Smooth muscle cell of the brain vasculature (primary cell): ENCODE measurements around the gene SETD5.
A peak's percentile ranks its signal among the peaks of the same experiment; 100 is the strongest.

Experiments used
- DNase-seq: peaks from one replicate; pipeline ENCODE4 v3.0.0-alpha.2; 2012; ENCODE audit warnings: low read depth, low spot score

The SETD5 gene

DNA sequence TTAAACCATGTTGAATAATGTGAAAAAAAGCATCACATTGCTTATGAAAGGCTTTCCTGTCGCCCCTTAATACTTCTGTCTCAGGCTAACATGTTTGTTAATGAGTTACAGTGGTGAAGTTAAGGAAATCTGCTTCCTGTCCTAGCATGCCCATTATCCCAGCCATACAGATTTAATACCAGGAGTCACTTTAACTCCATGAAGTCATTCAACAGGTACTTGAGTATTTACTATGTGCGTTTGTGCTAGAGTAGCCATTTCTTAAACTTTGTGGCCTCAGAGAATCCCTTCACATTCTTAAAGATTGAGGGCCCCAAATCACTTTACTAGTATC lies 10.1 kb upstream of the SETD5 start:
- no peak for DNase-seq

DNA sequence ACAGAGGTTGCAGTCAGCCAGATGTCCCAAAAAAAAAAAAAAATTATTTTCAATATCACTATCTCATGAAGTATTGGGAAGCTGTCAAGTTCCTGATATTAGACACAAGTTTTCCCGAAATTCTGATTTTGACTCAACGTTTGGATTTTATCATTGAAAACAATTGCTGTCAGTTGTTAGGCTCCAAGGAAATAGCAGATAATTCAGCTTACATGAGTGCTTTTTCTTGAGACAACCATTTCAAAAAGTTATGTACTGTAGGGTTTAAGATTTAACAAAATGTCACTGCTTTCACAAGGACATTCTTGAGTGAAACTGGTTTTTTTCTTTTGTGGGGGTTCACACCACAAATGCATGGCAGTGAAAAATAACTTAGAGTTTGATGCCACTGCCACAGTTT lies 9.3 kb upstream of the SETD5 start:
- no peak for DNase-seq

DNA sequence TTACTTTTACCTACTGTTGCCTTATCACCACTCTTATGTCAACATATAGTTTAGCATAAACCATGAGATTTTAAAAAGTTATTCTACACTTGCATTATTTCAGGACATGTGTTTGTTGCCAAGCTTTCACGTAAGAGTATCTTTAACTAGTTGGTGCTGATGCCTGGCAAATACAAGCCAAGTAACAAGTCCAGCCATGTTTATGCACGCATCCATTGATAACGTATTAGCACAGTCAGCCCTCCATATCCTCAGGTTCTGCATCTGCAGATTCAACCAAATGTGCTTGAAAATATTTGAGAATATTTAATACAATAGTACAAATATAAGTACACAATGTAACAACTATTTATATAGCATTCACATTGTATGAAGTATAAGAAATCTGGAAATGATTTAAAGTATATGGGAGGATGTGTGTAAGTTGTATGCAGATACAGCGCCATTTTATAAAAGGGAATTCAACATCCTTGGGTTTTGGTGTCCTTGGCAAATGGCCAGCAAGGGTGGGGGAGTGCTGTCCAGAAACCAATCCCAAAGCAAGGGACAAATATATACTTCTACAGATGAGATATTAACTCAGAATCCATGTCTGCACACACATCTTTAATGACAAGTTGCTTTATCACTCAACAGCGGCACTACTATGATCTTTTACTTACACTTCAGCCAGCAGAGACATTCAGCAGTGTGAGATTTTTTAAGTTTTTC lies 8.7 kb upstream of the SETD5 start:
- no peak for DNase-seq

DNA sequence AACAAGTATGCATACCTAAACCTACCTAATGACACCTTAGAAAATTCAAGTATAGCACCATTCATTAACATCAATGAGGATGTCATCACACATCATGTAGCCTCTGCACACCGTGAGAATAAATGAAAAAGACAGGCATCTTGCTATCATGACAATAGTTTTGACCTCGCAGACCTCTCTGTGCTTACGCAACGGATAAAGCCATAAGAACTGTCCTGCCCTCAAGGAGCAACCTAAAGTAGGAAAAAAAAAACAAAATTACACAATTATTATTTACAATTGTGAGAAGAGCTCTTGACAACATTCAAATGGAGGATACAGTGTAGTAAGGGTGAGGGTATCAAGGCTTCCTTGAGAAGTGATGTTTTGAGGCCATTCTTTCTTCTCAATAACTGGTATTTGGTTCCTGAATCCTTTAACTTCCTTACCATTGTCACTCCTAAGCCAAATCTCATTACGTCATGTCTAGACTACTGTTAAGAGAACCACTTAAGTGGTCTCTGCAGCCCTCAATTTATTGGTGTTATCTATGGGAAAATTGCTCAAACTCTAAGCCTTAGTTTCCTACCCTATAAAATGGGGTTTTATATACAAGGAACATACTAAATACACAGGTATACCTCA lies 7.0 kb upstream of the SETD5 start:
- DNase-seq: no peak

DNA sequence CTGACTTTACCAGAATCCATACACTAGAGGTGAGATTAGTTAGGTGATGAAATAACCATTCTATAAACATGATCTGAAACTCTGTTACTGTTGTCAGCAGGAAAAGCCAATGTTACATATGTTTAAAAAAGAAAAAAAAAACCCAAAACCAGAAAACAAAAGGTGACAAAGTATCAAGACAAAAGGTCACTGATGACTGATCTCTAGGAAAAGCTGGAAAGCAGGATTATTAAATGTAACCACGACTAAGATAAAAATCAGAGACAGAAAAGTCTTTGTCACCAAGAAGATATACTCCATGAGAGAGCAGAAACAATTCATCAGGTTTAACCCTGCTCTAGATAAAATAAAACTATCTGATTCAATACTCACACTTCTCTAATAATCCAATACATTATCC lies 5.4 kb upstream of the SETD5 start:
- DNase-seq: no peak

DNA sequence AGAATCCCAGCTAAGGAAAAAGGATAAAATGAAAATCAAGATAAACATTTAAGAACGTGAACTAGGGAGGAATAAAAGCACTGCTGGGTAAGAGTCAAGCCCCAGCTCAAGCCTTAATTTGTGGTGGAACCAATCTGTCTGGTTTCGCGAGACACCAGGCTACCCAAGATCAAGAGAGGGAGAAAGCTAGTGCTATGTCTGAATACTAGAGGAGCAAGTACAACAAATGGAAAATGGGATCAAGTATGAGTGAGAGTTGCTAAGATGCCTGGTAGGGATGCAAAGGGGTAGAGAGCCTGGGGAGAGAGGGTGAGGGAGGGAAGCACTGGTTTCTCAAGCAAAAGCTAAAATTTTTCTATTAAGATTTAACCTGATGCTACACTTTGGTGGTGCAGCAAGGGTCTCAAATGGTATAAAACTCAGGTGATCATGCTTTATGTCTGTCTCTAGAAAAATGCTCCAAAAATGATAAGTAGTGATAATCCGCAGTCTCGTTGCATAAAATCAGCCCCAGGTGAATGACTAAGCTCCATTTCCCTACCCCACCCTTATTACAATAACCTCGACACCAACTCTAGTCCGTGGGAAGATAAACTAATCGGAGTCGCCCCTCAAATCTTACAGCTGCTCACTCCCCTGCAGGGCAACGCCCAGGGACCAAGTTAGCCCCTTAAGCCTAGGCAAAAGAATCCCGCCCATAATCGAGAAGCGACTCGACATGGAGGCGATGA lies 1.7 kb upstream of the SETD5 start:
- DNase-seq: no peak

DNA sequence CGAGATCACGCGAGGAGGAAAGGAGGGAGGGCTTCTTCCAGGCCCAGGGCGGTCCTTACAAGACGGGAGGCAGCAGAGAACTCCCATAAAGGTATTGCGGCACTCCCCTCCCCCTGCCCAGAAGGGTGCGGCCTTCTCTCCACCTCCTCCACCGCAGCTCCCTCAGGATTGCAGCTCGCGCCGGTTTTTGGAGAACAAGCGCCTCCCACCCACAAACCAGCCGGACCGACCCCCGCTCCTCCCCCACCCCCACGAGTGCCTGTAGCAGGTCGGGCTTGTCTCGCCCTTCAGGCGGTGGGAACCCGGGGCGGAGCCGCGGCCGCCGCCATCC lies 1.1 kb upstream of the SETD5 start:
- peak; percentile 89 for DNase-seq

DNA sequence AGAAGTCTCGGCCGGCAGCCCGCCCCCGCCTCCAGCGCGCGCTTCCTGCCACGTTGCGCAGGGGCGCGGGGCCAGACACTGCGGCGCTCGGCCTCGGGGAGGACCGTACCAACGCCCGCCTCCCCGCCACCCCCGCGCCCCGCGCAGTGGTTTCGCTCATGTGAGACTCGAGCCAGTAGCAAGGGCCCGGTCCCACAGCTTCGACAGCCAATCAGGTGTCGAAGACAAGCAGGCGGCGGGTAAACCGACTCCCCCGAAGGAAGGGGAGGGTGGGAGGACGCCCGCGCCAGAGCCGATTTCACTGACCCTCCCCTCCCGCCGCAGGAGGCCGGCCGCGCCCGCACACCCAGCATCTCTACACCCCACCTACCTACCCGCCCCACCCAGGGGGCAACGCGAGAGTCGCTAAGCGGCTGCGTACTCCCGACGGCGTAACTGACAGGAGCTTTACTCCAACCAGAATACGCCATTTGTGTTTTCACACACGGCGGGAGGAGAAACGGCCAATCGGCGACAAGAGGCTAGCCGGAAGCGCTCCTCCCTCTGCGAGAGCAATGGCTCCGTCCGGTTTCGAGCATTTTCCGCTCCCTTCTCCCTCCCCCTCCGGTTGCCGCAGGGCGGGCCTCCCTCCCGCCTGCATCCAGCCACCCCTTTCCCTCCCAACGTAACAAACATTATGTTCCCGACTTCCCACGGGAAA lies 633 bp upstream of the SETD5 start:
- peak; percentile 100 for DNase-seq

DNA sequence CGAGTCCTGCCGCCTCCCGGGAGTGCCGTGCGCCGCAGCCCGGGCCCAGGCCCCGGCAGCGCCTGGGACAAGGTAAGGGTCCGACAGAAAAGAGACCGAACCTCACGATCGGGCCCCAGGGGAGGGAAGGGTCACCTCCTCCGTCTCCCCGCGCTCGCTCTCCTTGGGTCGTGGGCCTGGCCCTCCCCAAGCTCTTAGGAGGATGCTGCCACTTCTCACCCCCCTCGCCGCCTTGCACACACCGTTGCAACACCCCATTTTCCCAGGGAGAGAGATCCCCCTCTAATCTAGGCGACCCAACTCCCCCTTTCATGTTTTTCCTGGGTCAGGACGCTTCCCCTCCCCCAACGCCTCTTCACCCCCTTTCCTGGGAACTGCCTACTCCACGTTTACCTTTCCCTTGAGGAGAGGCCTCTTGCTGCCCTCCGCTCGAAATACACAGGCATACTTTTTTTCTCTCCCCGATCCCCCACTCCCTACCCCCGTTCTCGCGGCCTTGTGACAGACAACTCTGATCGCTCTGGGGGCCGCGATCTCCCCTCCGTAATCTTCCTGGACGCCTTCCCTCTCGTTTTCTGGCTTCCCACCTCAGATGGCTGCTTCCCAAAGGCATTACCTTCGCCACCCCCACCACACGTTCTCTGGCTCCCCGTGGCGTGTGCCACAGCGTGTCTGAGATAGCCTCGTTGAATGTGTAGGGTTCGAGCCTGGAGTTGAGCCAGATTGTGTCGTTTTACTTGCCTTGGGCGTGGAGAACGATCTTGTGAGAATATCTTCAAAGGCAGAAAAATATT lies 688 bp downstream of the SETD5 start:
- DNase-seq: no peak

DNA sequence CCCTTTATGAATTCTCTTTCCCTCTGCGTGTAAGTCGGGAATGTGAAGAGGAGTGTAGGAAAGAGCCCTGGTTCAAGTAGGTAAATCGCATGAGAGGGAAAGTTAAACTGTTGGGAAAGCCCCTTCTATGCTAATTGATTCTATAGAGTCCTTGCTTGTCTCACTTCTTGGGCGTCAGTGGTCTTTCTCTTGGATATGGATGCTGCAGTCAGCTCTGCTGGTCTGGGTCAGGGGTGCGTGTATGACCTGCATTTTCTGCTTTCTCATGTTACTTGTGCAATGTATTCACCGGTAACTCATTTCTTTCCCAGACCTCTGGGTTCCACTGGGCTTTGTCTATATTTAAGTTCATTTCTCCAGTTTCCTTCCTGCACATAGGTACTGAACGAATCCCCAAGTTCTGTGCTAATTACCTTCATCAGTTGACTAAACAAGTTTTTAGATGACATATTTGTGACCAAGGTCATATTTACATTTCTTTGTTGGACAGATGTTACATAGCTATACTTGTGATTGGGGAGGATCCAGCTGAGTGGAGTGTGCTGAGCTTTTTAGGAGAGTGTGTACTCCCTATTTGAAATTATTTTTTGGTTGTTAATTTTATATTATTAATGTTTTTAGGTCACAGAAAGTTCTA lies 1.4 kb downstream of the SETD5 start:
- DNase-seq: no peak

DNA sequence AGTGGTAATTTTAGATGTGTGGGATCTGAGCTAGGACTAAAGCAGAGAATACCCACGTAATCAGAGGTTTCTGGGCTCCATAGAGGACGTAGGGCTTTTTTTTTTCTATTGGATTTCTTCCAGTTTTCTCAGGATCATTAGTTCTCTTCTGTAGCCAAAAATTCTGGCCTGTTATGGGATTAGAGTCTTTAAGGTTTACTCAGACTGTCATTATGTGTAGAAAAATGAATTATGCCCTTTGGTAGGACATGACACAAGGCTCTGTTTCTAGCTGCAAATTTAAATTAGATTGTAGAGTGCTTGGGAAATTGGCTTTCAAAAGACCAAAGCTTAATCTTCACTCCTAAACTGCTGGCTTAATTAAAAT lies 1.9 kb downstream of the SETD5 start:
- DNase-seq: no peak

DNA sequence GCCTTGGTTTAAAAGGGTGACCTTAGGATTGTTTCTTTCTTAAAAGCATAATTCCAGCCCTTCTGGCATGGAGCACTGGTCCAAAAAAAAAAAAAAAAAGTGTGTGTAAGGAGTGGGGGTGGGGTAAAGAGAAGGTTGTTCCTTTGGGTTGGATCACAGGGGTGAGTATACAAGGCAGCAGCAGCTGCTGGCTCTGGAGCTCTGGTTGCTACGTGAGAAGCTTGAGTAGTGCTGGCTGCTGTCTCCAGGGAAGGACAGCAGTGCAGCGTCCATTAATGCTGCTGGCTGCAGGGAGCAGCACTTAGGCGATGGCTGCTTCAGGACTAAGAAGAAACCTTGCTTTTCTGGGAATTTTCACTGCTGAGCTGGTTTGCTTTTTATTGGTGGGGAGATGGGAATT lies 2.3 kb downstream of the SETD5 start:
- DNase-seq: peak; percentile 82

DNA sequence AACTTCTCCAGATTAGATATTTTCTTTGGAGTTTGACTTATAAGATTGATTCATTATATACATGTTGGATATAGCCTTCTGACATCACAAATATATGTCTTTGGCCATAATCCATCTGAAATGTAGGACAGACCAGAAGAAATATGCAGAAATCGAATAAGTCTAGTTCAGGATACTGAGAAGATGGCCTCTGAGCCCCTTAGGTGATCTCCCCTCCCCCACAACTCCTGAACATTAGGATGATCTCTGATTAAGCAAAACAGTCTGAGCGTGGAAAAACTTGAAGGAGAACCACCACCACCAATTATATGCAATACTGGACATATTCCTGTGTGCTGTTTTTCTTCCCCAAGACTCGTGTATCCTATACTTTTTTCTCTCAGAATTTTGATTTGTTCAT lies 3.2 kb downstream of the SETD5 start:
- DNase-seq: no peak

DNA sequence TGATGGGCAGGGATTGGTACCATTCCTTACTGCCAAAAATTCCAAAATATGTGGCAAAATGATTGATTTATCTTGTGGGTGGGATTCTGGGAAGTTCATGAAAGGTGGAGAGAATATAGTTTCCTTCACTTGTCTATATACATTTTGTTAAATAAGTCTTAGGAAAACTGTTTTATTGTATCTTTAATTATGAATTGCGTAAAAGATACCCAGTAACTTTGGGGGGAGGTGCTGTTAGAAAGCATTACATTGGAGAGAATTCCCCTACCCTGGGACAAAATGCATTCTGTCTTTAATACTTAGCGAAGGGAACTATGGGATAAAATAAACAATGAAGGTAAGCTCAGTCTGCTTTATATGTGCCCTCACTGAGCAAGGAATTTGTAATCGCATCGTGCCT lies 4.6 kb downstream of the SETD5 start:
- no peak for DNase-seq

DNA sequence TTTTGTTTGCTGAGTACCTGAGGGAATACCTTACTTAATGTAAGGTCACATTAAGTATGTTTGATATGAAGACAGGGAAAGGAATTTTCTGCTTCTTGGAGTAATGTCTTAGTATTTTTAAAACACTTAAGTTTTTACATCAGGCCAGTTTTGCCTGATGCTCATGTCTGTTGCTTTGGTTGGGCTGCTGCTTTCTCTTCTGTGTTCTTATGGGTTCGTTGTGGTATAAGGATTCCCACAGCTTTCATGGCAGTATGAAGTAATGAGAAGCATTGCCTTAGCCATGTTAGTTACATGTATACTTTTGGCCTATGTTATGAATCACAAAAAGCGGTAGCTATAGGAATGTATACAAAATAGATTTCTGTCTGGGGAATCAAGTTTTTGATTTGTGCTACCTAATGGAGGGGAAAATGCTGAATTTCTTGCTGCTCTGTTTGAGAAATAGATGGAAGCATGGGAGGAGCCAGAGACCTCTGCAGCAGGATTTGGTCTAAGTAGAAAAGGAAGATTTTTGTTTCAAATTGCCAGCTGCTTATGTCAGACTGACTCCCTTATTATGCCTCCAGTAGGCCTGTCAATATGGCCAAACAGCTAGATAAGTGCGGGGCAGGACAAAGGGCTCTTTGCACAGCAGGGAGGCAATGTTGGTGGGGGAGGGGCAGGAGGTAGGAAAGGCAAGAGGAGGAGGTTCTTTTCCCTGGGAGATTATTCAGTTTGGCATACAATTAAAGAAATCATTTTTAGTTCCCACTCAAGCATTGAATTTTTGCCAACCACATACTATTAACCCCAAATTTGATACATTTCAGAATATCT lies 5.2 kb downstream of the SETD5 start:
- DNase-seq: no peak

DNA sequence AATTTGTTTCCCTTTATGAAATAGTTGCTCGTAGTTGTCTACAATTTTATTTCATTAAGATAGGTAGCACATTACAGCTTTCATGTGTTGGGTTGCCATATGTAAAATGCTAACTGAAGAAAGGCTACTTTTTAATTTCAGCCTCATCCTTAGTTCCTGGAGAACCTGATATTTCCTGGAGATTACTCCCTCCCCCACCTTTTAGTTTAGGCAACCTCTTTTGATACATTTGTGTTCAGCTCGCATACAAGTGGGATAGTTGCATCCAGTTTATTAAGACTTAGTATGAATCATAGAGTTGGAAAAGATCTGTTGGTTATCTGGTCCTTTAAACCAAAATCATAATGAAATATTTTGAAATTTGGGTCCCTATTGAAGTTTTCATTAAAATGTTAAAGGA lies 6.0 kb downstream of the SETD5 start:
- DNase-seq: no peak

DNA sequence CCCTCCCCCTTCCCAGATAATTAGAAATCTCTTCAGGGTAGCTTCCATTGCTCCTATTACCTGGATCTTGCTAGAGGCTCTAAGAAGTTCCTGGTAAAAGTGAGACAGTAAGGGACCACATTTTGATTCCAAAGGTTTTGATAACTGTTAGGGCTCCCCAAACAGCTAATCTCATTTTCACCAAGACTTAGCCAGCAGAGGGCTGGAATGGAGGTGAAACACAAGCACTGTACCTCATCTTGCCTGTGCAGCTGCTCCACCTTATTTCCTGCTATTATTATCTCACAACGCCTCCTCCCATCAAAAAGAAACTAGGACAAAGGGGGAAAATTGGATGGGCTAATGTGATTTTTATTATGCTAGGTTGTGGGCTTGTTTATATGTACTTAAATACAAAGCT lies 7.3 kb downstream of the SETD5 start:
- no peak for DNase-seq

DNA sequence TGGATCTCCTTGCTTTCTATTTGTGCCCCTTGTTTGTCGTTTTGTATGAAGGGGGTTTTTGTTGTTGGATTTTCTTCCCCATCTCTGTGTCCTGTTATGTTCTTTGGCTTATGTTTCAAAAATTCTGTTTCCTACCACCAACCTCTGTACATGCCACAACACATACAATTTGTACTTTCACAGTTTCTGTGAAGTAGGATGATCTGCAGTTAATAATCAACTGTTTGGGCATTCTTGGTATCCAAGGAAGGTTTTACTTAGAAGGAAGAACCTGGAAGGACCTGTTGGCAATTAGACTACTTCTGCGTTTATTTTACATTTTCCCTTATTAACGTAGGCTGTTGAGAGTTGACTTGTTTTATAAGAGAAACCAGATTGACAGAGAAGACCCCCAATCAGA lies 8.3 kb downstream of the SETD5 start:
- DNase-seq: no peak

DNA sequence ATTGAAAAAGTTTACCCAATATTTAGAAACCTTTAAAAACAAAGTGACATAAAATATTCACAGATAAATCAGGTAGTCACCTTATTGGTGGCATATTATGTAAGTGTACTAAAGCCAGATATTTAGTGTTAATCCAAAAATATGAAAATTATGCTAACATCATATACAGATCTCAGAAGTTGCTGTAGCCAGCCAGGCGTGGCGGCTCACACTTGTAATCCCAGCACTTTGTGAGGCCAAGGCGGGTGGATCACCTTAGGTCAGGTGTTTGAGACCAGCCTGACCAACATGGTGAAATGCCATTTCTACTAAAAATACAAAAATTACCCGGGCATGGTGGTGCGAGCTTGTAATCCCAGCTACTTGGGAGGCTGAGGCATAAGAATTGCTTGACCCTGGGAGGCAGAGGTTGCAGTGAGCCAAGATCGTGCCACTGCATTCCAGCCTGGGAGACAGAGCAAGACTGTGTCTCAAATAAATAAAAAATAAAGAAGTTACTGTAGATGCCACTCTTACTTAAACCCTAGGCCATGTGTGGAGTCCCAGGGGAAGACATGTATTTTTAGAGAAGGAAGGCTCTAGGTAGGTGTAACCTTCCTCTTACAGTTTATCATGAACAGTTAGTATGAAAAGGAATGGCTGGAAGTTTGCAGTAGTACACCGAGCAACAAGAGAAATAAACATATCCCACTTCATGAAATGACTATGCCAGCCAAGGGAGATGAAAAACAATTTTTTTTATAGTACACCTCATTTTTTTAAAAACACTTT lies 9.6 kb downstream of the SETD5 start:
- no peak for DNase-seq

DNA sequence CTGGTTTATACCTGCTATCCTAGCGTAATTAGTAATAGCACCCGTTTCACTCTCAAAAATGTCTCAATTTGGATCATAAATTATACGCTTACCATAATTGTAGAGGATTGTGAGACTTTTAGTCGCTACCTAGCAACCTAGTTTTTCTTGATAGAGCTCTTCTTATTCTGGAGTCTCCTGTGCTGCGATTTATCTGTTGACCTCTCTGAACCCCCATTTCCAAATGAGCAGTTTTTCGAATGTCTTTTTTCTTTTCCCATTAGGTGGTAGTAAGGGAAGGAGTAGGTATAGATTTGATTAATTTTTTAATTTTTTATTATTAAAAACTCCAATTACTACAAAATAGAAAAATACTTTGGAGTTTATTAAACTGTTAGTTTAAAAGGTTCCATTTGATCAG lies 10.6 kb downstream of the SETD5 start:
- DNase-seq: no peak
